Natural killer cell (primary cell): ENCODE data around the gene KRT74. TPM values are rescaled to one million over a fixed set of nuclear protein-coding genes. Genes with fewer than 3 reads are reported as not detected.

Source experiments
- ATAC-seq, 3 donors: fragments of 150-1000 bp in 2 of 3; fragments of 200-7000 bp in 1 of 3; cut with Tn5 transposase; 1 replicate in 1 of 3; 2 replicates in 2 of 3; pipeline ENCODE4 v1.10.0; 2021; ENCODE audit warnings: mild to moderate bottlenecking in 2 of 3, moderate library complexity in 2 of 3
- DNase-seq, 2 donors: peaks; one replicate each; pipeline versions ENCODE4 v3.0.0 to v3.0.0-alpha.2; 2013 to 2021; ENCODE audit warnings: mixed read lengths in 1 of 2
- H3K27ac ChIP-seq: one replicate; pipeline ENCODE4 v1.5.1; 2013; ENCODE audit warnings: mild to moderate bottlenecking, low read length
- H3K27me3 ChIP-seq: one replicate; pipeline ENCODE4 v1.6.1; 2013; ENCODE audit warnings: low read length; ENCODE audit not compliant: control insufficient read depth, insufficient read depth
- H3K36me3 ChIP-seq: one replicate; pipeline ENCODE4 v1.6.1; 2013; ENCODE audit warnings: low read length; ENCODE audit not compliant: control insufficient read depth, insufficient read depth
- H3K4me1 ChIP-seq: one replicate; pipeline ENCODE4 v1.6.1; 2013; ENCODE audit warnings: low read length; ENCODE audit not compliant: control insufficient read depth, insufficient read depth
- H3K4me3 ChIP-seq: one replicate; pipeline ENCODE4 v1.5.1; 2013; ENCODE audit warnings: low read length
- H3K9me3 ChIP-seq: one replicate; pipeline ENCODE4 v1.6.1; 2013; ENCODE audit warnings: low read length; ENCODE audit not compliant: control insufficient read depth, insufficient read depth
- H3K27ac Mint-ChIP-seq, 2 donors: one replicate each; pipeline ENCODE4 v1.8.0; 2022; ENCODE audit warnings: mild to moderate bottlenecking in 2 of 2, mixed read lengths in 2 of 2, moderate library complexity in 1 of 2
- H3K27me3 Mint-ChIP-seq, 2 donors: one replicate each; pipeline ENCODE4 v1.8.0; 2022; ENCODE audit warnings: low read depth in 2 of 2, mixed read lengths in 2 of 2
- H3K36me3 Mint-ChIP-seq: one replicate; pipeline ENCODE4 v1.8.0; 2022; ENCODE audit warnings: mixed read lengths
- H3K4me1 Mint-ChIP-seq, 2 donors: one replicate each; pipeline ENCODE4 v1.8.0; 2022; ENCODE audit warnings: mixed read lengths in 2 of 2
- H3K4me3 Mint-ChIP-seq: one replicate; pipeline ENCODE4 v1.8.0; 2022; ENCODE audit warnings: mild to moderate bottlenecking, moderate library complexity, mixed read lengths
- H3K9me3 Mint-ChIP-seq, 2 donors: one replicate each; pipeline ENCODE4 v1.8.0; 2022; ENCODE audit warnings: mixed read lengths in 2 of 2
- CTCF ChIP-seq: fragments of 200-600 bp; IDR thresholded peaks from one replicate; pipeline ENCODE4 v1.8.0; 2022; ENCODE audit warnings: antibody characterized with exemption
- WGBS: methylation state at CpG from one replicate; pipeline ENCODE4 v1.1.7; 2013; ENCODE audit warnings: missing lambda C conversion rate; ENCODE audit not compliant: insufficient coverage; 5-methylcytosine and 5-hydroxymethylcytosine counted together
- intact Hi-C: fragments of 100-400 bp; cut with micrococcal nuclease; formaldehyde crosslinking; loops from one replicate; pipeline ENCODE4 v1.14.2; 2022
- total RNA-seq, 4 donors: library from RNA; stranded (reverse); fragments of 120-200 nt in 1 of 4; gene quantifications; one replicate each; pipeline versions ENCODE4 v1.2.3 to v1.2.4, GENCODE V29; 2013 to 2022

KRT74 gene
- total RNA-seq, 3 donors from 2014 or later (not counting 1 experiment from before 2014, with no cell fraction given): 0.38 to 1.2 (median 0.38) TPM

- no peaks in the 10 kb centered on the region for H3K9me3 Mint-ChIP-seq
- no peaks in the 10 kb centered on the region for H3K36me3 Mint-ChIP-seq
- 93% methylated on average over 9 of the region's 9 CpGs for WGBS
- ATAC-seq (no peak), DNase-seq (no peak)
- peaks cover 3 to 10% of the 10 kb centered on the region in 2 donors for H3K27me3 Mint-ChIP-seq
- no peak overlapping the region for H3K4me3 Mint-ChIP-seq
- H3K9me3 ChIP-seq: no peaks in the 10 kb centered on the region
- H3K4me3 ChIP-seq: no peak overlapping the region
- peaks cover 39 to 48% of the 10 kb centered on the region in 2 donors for H3K4me1 Mint-ChIP-seq
- H3K27ac ChIP-seq: no peak overlapping the region
- H3K36me3 ChIP-seq: no peaks in the 10 kb centered on the region
- no peak overlapping the region for H3K27ac Mint-ChIP-seq
- no peak for TF ChIP-seq CTCF
- no peaks in the 10 kb centered on the region for H3K27me3 ChIP-seq
- intact Hi-C loops: no loop called here
- peaks cover 31% of the 10 kb centered on the region for H3K4me1 ChIP-seq
Observed at GRCh38 chr12:52529846-52530245, 43.8 kb downstream of the KRT74 start.

- 92% methylated on average over 2 of the region's 2 CpGs for WGBS
- intact Hi-C loops: no loop called here
- Mint-ChIP-seq H3K4me1 (peaks cover 42 to 44% of the 10 kb centered on the region in 2 donors), H3K27ac (no peak overlapping the region), H3K36me3 (no peaks in the 10 kb centered on the region), H3K9me3 (no peaks in the 10 kb centered on the region), H3K4me3 (no peak overlapping the region), H3K27me3 (peaks cover 3 to 10% of the 10 kb centered on the region in 2 donors)
- H3K36me3 ChIP-seq: no peaks in the 10 kb centered on the region
- peaks cover 33% of the 10 kb centered on the region for H3K4me1 ChIP-seq
- no peak for TF ChIP-seq CTCF
- H3K9me3 ChIP-seq: no peaks in the 10 kb centered on the region
- no peak overlapping the region for H3K4me3 ChIP-seq
- H3K27me3 ChIP-seq: no peaks in the 10 kb centered on the region
- H3K27ac ChIP-seq: no peak overlapping the region
- ATAC-seq (no peak), DNase-seq (no peak)
Observed at GRCh38 chr12:52529417-52529816, 44.2 kb downstream of the KRT74 start.

GRCh38 chr12:52528641-52529143, 45.0 kb downstream of the KRT74 start:
- no peak for ATAC-seq
- Histone ChIP-seq H3K27me3 (no peaks in the 10 kb centered on the region), H3K4me1 (peaks cover 35% of the 10 kb centered on the region), H3K36me3 (no peaks in the 10 kb centered on the region), H3K27ac (no peak overlapping the region), H3K4me3 (no peak overlapping the region), H3K9me3 (no peaks in the 10 kb centered on the region)
- H3K36me3 Mint-ChIP-seq: no peaks in the 10 kb centered on the region
- H3K9me3 Mint-ChIP-seq: no peaks in the 10 kb centered on the region
- no peak for TF ChIP-seq CTCF
- no peak for DNase-seq
- H3K27me3 Mint-ChIP-seq: peaks cover 3 to 10% of the 10 kb centered on the region in 2 donors
- peaks cover 42 to 43% of the 10 kb centered on the region in 2 donors for H3K4me1 Mint-ChIP-seq
- WGBS: 86% methylated on average over 8 of the region's 8 CpGs
- H3K27ac Mint-ChIP-seq: no peak overlapping the region
- intact Hi-C loops: no loop called here
- no peak overlapping the region for H3K4me3 Mint-ChIP-seq
